ENCODE results near the gene ERFE. TPM values are rescaled to one million over a fixed set of nuclear protein-coding genes. Genes with fewer than 3 reads are reported as not detected.

The ERFE gene
- total and polyA plus RNA-seq, 2 of the 4 experiments (the other 2 are of a cell fraction): 1.3 to 3.5 TPM

DNA sequence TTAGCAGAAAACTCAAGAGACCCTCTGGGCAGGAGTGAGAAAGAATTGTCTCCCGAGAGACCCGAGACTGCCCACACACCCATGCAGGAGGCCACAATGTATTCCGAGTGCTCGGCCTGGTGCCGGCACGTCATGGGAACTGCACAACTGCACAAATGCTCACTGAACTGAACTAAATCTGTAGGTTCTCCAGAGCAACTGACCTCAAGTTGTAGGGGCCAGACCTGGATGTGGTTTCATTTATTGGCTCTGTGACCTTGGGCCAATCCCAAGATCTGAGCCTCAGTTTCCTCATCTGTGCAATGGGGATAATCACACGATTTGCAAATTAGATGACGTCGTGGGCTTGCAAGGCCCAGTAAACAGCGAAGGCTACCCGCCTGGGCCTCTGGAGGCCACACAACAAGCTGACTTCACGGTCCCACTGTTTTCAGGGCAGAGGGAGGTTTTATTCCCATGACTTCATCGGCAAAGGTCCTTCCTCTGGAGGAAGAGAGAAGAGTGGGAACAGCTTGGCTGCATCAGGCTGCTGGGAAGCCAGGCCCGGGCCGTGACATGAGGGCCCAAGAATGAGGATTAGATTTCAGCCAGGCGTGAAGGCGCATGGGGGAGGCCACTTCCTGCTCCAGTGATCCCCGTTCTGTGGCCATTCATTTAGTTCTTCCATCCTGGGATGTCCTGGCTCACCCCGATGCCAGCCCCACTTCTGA lies 3.6 kb upstream of the ERFE start:
- dilution Hi-C loops (cut with HindIII; ENCODE audit: low sequenced_read_pairs, unreplicated experiment) (no loop called here), in situ Hi-C loops (cut with MboI; ENCODE audit: low sequenced_read_pairs) (no loop called here), intact Hi-C loops (cut with micrococcal nuclease) (no loop called here)
- H2BK120ac ChIP-seq (ENCODE audit: low read depth, low read length): peak overlapping the region; percentile 50; the same call in 1 of the 2 replicates
- peak overlapping the region; percentile 24 to 65; a peak in 2 of 4 replicates for H4K8ac ChIP-seq (ENCODE audit: low read depth in 2 of 2, low read length in 2 of 2)
- ChIA-PET CTCF (no interaction called here), POLR2A (ENCODE audit: unreplicated experiment) (no interaction called here)
- H2AFZ ChIP-seq (replicated peaks; ENCODE audit: low read length, poor library complexity): peak overlapping the region; percentile 85
- H3K18ac ChIP-seq (ENCODE audit: low read depth, low read length): peak overlapping the region; percentile 20; the same call in 1 of the 2 replicates
- H3K36me3 ChIP-seq (ENCODE audit: control insufficient read depth, insufficient read depth, low read length): no peaks in the 10 kb centered on the region
- no peak overlapping the region for H3K9ac ChIP-seq (ENCODE audit: low read depth, low read length)
- H4K5ac ChIP-seq (ENCODE audit: low read depth, low read length): peak overlapping the region; percentile 16; the same call in 1 of the 2 replicates
- peak overlapping the region; percentile 29; the same call in 1 of the 2 replicates for H2BK20ac ChIP-seq (ENCODE audit: low read depth, low read length)
- 0 out of 2 replicates have a peak, but pooled peaks cover 7% of the 10 kb centered on the region for H3K9me1 ChIP-seq (ENCODE audit: insufficient read depth, low read length)
- peak overlapping the region; percentile 25; the same call in 1 of the 2 replicates for H3K23ac ChIP-seq (ENCODE audit: low read depth, low read length)
- peak overlapping the region; percentile 38 for H3K14ac ChIP-seq (replicated peaks; ENCODE audit: low read depth, low read length)
- peak; percentile 92 for DNase-seq
- no peaks in the 10 kb centered on the region; a peak in 1 of 4 replicates for H3K79me1 ChIP-seq (ENCODE audit: low read depth in 1 of 2, low read length in 2 of 2)
- peak overlapping the region; percentile 13; the same call in 1 of the 3 replicates for H2BK15ac ChIP-seq (ENCODE audit: low read depth, low read length)
- peak overlapping the region; percentile 22 for H2BK5ac ChIP-seq (ENCODE audit: low read depth, low read length, poor library complexity, severe bottlenecking)
- WGBS, 2 experiments (ENCODE audit: extremely low coverage in 2 of 2, insufficient read length in 1 of 2): 67% methylated on average over 12 of the region's 19 CpGs; no CpG with 5 or more reads in 1 of the 2 experiments
- H2AK9ac ChIP-seq (replicated peaks; ENCODE audit: low read depth, low read length, poor library complexity): peak overlapping the region; percentile 19
- TF ChIP-seq BHLHE40 (IDR thresholded peaks at IDR 0.05; ENCODE audit: low read depth, low read length): no peak
- no peak for TF ChIP-seq CEBPB (IDR thresholded peaks at IDR 0.05; ENCODE audit: low read depth, low read length)
- no peak for TF ChIP-seq RAD21 (IDR thresholded peaks at IDR 0.05; ENCODE audit: low read length)
- no peak for TF ChIP-seq USF2 (IDR thresholded peaks at IDR 0.05; ENCODE audit: low read depth, low read length)
- no peak for TF ChIP-seq RFX5 (IDR thresholded peaks at IDR 0.05; ENCODE audit: low read depth, low read length)
- 0 out of 2 replicates have a peak, but pooled peaks have one; percentile 11 for TF ChIP-seq MXI1 (IDR thresholded peaks at IDR 0.05; ENCODE audit: borderline replicate concordance, low read depth, low read length)
- peak; percentile 82 for TF ChIP-seq RCOR1 (IDR thresholded peaks at IDR 0.05; ENCODE audit: insufficient replicate concordance, low read length)
- no peak for TF ChIP-seq NFE2L2 (IDR thresholded peaks at IDR 0.05; ENCODE audit: low read depth, low read length)
- peak; percentile 10; the same call in 1 of the 2 replicates for TF ChIP-seq MAZ (IDR thresholded peaks at IDR 0.05; ENCODE audit: borderline replicate concordance, low read depth, low read length)
- H3K4me1 ChIP-seq (ENCODE audit: control insufficient read depth, insufficient read depth, low read length): peaks cover 14% of the 10 kb centered on the region
- BruUV-seq (replicated peaks): no TSS peak
- H3K56ac ChIP-seq (ENCODE audit: extremely low read depth, insufficient read depth, low read length): no peak overlapping the region
- H3K27me3 ChIP-seq (ENCODE audit: control insufficient read depth, insufficient read depth, low read length): no peaks in the 10 kb centered on the region
- no peak overlapping the region for H3K4me3 ChIP-seq (ENCODE audit: insufficient read depth, low read depth, low read length)
- H3K4me2 ChIP-seq (ENCODE audit: low read depth, low read length): no peak overlapping the region
- peak; percentile 60 for ATAC-seq (ENCODE audit: low read depth)
- H3K4ac ChIP-seq (ENCODE audit: low read depth, low read length): peak overlapping the region; percentile 56
- H3K27ac ChIP-seq (ENCODE audit: insufficient read depth, low read length): peak overlapping the region; percentile 56; the same call in 1 of the 2 replicates
- H4K20me1 ChIP-seq (ENCODE audit: insufficient read depth, low read length): no peaks in the 10 kb centered on the region
- peak overlapping the region; percentile 66; the same call in 1 of the 2 replicates for H2AK5ac ChIP-seq (ENCODE audit: low read depth, low read length)
- no peaks in the 10 kb centered on the region for H3K9me3 ChIP-seq (ENCODE audit: control insufficient read depth, insufficient read depth, low read length)
- H4K91ac ChIP-seq (ENCODE audit: insufficient read depth, low read depth, low read length): peak overlapping the region; percentile 44; the same call in 1 of the 2 replicates

Data from IMR-90 (cell line).